Brain microvascular endothelial cell (primary cell): ENCODE results near the gene DCDC2.

ENCODE experiments used
- DNase-seq: peaks from one replicate; pipeline ENCODE4 v3.0.0-alpha.2; 2020
- H3K27ac ChIP-seq: fragments of 250-450 bp; sonication (Bioruptor Pico); 2 replicates; pipeline ENCODE4 v1.5.1; 2020; ENCODE audit warnings: mild to moderate bottlenecking, moderate library complexity
- H3K27me3 ChIP-seq: fragments of 250-450 bp; sonication (Bioruptor Pico); replicated peaks from 2 replicates; pipeline ENCODE4 v1.5.1; 2020; ENCODE audit warnings: mild to moderate bottlenecking
- H3K36me3 ChIP-seq: fragments of 250-450 bp; sonication (Bioruptor Pico); replicated peaks from 2 replicates; pipeline ENCODE4 v1.5.1; 2020; ENCODE audit warnings: mild to moderate bottlenecking
- H3K4me3 ChIP-seq: 2 replicates; pipeline ENCODE4 v1.5.1; 2011; ENCODE audit warnings: low read depth, mild to moderate bottlenecking, control low read depth, low read length, moderate library complexity
- CTCF ChIP-seq: IDR thresholded peaks from 2 replicates; pipeline ENCODE4 v1.5.1; 2011; ENCODE audit warnings: low read depth, mild to moderate bottlenecking, moderate library complexity, low read length, control low read depth, inconsistent platforms; ENCODE audit errors: missing control alignments
- in situ Hi-C: cut with HindIII; loops from 2 replicates; pipeline ENCODE4 v1.10.0; 2017; ENCODE audit warnings: low sequenced_read_pairs, low pct_ligation_motif_present

The DCDC2 gene

GRCh38 chr6:24352434-24352833, 5.4 kb downstream of the DCDC2 start:
- no peak for TF ChIP-seq CTCF
- Histone ChIP-seq H3K27me3 (peaks cover 12% of the 10 kb centered on the region), H3K36me3 (no peaks in the 10 kb centered on the region), H3K4me3 (no peak overlapping the region), H3K27ac (no peak overlapping the region)
- in situ Hi-C loops = no loop called here
- no peak for DNase-seq

GRCh38 chr6:24344976-24345375, 12.9 kb downstream of the DCDC2 start:
- Histone ChIP-seq H3K27me3 (no peaks in the 10 kb centered on the region), H3K36me3 (no peaks in the 10 kb centered on the region), H3K4me3 (no peak overlapping the region), H3K27ac (no peak overlapping the region)
- no peak for DNase-seq
- in situ Hi-C loops = no loop called here
- TF ChIP-seq CTCF = no peak

- Histone ChIP-seq H3K36me3 (no peaks in the 10 kb centered on the region), H3K27ac (no peak overlapping the region), H3K27me3 (no peaks in the 10 kb centered on the region), H3K4me3 (no peak overlapping the region)
- TF ChIP-seq CTCF = no peak
- DNase-seq = no peak
- in situ Hi-C loops = no loop called here
Measured at GRCh38 chr6:24340998-24341938, 16.6 kb downstream of the DCDC2 start.

GRCh38 chr6:24339932-24340331, 17.9 kb downstream of the DCDC2 start:
- Histone ChIP-seq H3K4me3 (no peak overlapping the region), H3K36me3 (no peaks in the 10 kb centered on the region), H3K27ac (no peak overlapping the region), H3K27me3 (no peaks in the 10 kb centered on the region)
- no peak for TF ChIP-seq CTCF
- no peak for DNase-seq
- in situ Hi-C loops = no loop called here

GRCh38 chr6:24334285-24334684, 23.6 kb downstream of the DCDC2 start:
- in situ Hi-C loops = no loop called here
- no peak for DNase-seq

More at GRCh38 chr6:24334285-24334684, 23.6 kb downstream of the DCDC2 start:
- Histone ChIP-seq H3K4me3 (no peak overlapping the region), H3K27me3 (no peaks in the 10 kb centered on the region), H3K27ac (no peak overlapping the region), H3K36me3 (no peaks in the 10 kb centered on the region)
- TF ChIP-seq CTCF = no peak
